Measurements from ENCODE around the gene ZDHHC11B. TPM values are rescaled to one million over a fixed set of nuclear protein-coding genes. Genes with fewer than 3 reads are reported as not detected.

ZDHHC11B gene
- polyA plus RNA-seq, 1 donor (not counting 4 experiments of a cell fraction or from before 2014, with no cell fraction given) = 0.18 TPM

DNA sequence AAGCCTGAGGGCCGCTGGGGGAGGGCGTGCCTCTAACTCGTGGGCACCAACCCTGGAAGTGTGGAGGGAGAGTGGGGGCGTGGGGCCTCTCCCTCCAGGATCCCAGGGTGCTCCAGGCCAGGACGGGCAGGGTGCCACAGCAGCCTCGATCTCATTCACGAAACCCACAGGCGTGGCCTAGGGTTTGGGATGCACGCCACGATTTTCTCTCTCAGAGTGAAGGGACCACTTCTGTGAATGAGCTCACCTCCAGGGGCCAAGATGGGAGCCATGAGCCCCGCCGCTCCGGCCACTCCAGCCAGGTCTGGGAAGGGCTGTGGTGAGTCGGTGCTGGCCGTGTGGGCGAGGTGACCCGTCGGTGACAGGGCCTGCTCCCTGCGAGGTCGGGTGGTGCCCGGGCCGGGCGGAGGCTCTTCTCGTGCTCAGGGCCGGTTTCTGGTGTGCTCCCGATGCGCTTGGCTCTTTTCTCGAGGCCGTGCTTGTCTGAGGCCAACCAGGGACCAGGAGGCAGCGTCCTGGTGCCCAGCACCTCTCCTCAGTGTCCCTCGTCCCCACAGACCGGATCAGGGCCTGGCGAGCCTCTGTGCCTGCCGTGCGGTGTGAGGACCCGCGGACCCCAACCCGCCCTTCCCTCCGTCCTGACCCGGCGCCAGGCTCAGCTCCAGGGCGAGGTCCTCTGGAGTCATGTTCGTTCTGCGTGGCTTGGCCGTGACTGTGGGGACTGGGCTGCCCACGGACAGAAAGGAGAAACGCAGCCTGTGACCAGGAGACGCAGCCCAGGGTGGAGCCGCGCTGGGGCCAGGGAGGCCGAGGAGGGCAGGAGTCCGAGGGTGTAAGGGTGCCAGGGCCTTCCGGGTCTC lies 122.4 kb downstream of the ZDHHC11B start:
- dilution Hi-C loops (cut with MboI; ENCODE audit: extremely low pct_ligation_motif_present, low sequenced_read_pairs) = no loop called here
- no peaks in the 10 kb centered on the region for H3K27me3 ChIP-seq (ENCODE audit: control insufficient read depth, extremely low read depth, insufficient read depth, low read length)
- H3K4me1 ChIP-seq (ENCODE audit: control insufficient read depth, extremely low read depth, insufficient read depth, low read length) = no peaks in the 10 kb centered on the region
- no peaks in the 10 kb centered on the region for H3K9me1 ChIP-seq (ENCODE audit: control insufficient read depth, extremely low read depth, insufficient read depth, low read length)
- no peak overlapping the region for H3K9ac ChIP-seq (ENCODE audit: control insufficient read depth, extremely low read depth, insufficient read depth, low read length)
- H3K4me2 ChIP-seq (ENCODE audit: control insufficient read depth, extremely low read depth, insufficient read depth, low read depth, low read length) = no peak overlapping the region
- no peaks in the 10 kb centered on the region for H3K9me3 ChIP-seq (ENCODE audit: control insufficient read depth, low read depth, low read length)
- H4K20me1 ChIP-seq (ENCODE audit: control insufficient read depth, extremely low read depth, insufficient read depth, low read length) = no peaks in the 10 kb centered on the region
- peaks cover 18 to 31% of the 10 kb centered on the region in 2 experiments for H3K36me3 ChIP-seq (ENCODE audit: control insufficient read depth in 2 of 2, extremely low read depth in 1 of 2, insufficient read depth in 2 of 2, low read length in 2 of 2)
- H3K79me2 ChIP-seq (ENCODE audit: control insufficient read depth, insufficient read depth, low read length) = no peaks in the 10 kb centered on the region
- TF ChIP-seq, protein P1, sequence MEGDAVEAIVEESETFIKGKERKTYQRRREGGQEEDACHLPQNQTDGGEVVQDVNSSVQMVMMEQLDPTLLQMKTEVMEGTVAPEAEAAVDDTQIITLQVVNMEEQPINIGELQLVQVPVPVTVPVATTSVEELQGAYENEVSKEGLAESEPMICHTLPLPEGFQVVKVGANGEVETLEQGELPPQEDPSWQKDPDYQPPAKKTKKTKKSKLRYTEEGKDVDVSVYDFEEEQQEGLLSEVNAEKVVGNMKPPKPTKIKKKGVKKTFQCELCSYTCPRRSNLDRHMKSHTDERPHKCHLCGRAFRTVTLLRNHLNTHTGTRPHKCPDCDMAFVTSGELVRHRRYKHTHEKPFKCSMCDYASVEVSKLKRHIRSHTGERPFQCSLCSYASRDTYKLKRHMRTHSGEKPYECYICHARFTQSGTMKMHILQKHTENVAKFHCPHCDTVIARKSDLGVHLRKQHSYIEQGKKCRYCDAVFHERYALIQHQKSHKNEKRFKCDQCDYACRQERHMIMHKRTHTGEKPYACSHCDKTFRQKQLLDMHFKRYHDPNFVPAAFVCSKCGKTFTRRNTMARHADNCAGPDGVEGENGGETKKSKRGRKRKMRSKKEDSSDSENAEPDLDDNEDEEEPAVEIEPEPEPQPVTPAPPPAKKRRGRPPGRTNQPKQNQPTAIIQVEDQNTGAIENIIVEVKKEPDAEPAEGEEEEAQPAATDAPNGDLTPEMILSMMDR (optimal IDR thresholded peaks at IDR 0.05 in 1 of 3, IDR thresholded peaks at IDR 0.05 in 1 of 3, conservative IDR thresholded peaks at IDR 0.05 in 1 of 3; ENCODE audit: extremely low read depth in 1 of 3, insufficient read depth in 2 of 3, low read length in 3 of 3) = no peak
- TF ChIP-seq EZH2 (IDR thresholded peaks at IDR 0.05; ENCODE audit: low read length) = no peak
- H3K4me3 ChIP-seq (ENCODE audit: control insufficient read depth in 2 of 3, extremely low read depth in 1 of 3, insufficient read depth in 2 of 3, low read depth in 1 of 3, low read length in 3 of 3) = no peak overlapping the region
- no peak for DNase-seq (ENCODE audit: low read depth, low spot score)
- no peak for FAIRE-seq
- H3K27ac ChIP-seq (ENCODE audit: control insufficient read depth, insufficient read depth, low read length) = no peak overlapping the region
- no peak overlapping the region for H2AFZ ChIP-seq (ENCODE audit: control insufficient read depth, low read length)

DNA sequence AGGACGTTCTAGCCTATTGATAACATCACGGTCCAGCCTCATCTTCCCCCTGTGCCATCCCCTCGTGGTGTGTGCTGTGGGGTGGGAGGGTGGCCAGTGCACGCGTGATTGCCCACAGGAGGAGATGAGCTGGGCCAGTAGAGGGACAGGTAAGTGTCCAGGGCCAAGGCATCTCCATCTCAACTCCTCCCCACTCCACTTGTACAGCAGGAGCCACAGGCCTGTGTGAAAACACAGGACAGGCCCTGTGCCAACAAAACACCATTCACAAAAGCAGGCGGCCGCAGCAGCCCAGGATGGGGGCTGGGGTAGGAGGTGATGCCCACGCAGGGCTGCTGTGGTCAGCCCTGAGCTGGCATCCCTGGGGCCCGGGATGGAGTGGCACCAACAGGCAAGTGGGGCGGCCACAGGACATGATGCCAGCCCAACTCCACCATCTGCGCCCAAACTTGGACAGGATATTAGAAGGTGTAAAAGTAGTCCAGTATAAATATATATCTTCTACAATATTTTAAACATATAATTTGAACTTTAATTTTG lies 124.0 kb downstream of the ZDHHC11B start:
- Histone ChIP-seq H3K36me3 (ENCODE audit: control insufficient read depth in 2 of 2, extremely low read depth in 1 of 2, insufficient read depth in 2 of 2, low read length in 2 of 2) (peaks cover 20 to 32% of the 10 kb centered on the region in 2 experiments), H3K4me1 (ENCODE audit: control insufficient read depth, extremely low read depth, insufficient read depth, low read length) (no peaks in the 10 kb centered on the region), H3K4me2 (ENCODE audit: control insufficient read depth, extremely low read depth, insufficient read depth, low read depth, low read length) (no peak overlapping the region), H3K27ac (ENCODE audit: control insufficient read depth, insufficient read depth, low read length) (no peak overlapping the region), H3K4me3 (ENCODE audit: control insufficient read depth in 2 of 3, extremely low read depth in 1 of 3, insufficient read depth in 2 of 3, low read depth in 1 of 3, low read length in 3 of 3) (no peak overlapping the region), H4K20me1 (ENCODE audit: control insufficient read depth, extremely low read depth, insufficient read depth, low read length) (no peaks in the 10 kb centered on the region), H3K9me3 (ENCODE audit: control insufficient read depth, low read depth, low read length) (no peaks in the 10 kb centered on the region), H2AFZ (ENCODE audit: control insufficient read depth, low read length) (no peak overlapping the region), H3K27me3 (ENCODE audit: control insufficient read depth, extremely low read depth, insufficient read depth, low read length) (no peaks in the 10 kb centered on the region), H3K9ac (ENCODE audit: control insufficient read depth, extremely low read depth, insufficient read depth, low read length) (no peak overlapping the region), H3K79me2 (ENCODE audit: control insufficient read depth, insufficient read depth, low read length) (no peaks in the 10 kb centered on the region), H3K9me1 (ENCODE audit: control insufficient read depth, extremely low read depth, insufficient read depth, low read length) (no peaks in the 10 kb centered on the region)
- no peak for FAIRE-seq
- TF ChIP-seq, protein P1 (optimal IDR thresholded peaks at IDR 0.05 in 1 of 3, IDR thresholded peaks at IDR 0.05 in 1 of 3, conservative IDR thresholded peaks at IDR 0.05 in 1 of 3; ENCODE audit: extremely low read depth in 1 of 3, insufficient read depth in 2 of 3, low read length in 3 of 3) = no peak
- TF ChIP-seq EZH2 (IDR thresholded peaks at IDR 0.05; ENCODE audit: low read length) = no peak
- no peak for DNase-seq (ENCODE audit: low read depth, low spot score)
- dilution Hi-C loops (cut with MboI; ENCODE audit: extremely low pct_ligation_motif_present, low sequenced_read_pairs) = no loop called here

Other genes starting within 250 kb of the ZDHHC11B start
- 4.0 to 4.5 TPM (median 4.3 TPM) in 3 replicates for gene CEP72, start 172.4 kb downstream of the ZDHHC11B start, polyA plus RNA-seq
- gene TPPP, start 91.4 kb downstream of the ZDHHC11B start, polyA plus RNA-seq = 0.88 to 2.5 TPM (median 1.1 TPM) in 3 replicates
- 0.29 to 0.62 TPM (median 0.33 TPM) in 3 replicates for gene ZDHHC11, start 66.3 kb upstream of the ZDHHC11B start, polyA plus RNA-seq
- 9.0 to 14.4 TPM (median 10.1 TPM) in 3 replicates for gene BRD9, start 108.1 kb upstream of the ZDHHC11B start, polyA plus RNA-seq
- gene TRIP13, start 108.2 kb upstream of the ZDHHC11B start, polyA plus RNA-seq = 11.2 to 37.8 TPM (median 26.1 TPM) in 3 replicates
- 0.13 TPM in 1 of 3 replicates, not detected in the others for gene NKD2, start 224.1 kb upstream of the ZDHHC11B start, polyA plus RNA-seq

Measured in keratinocyte (primary cell).